OCI-LY1 (cell line): Measurements from ENCODE around the gene DLG5.

Experiments
- H2AFZ ChIP-seq: fragments of 200-600 bp; sonication (generic), shearing (Covaris generic); 2 replicates; pipeline ENCODE4 v1.6.0; 2014; ENCODE audit warnings: antibody characterized with exemption, mild to moderate bottlenecking, low read length
- H3F3A ChIP-seq: fragments of 200-600 bp; sonication (generic), shearing (Covaris generic); 2 replicates; pipeline ENCODE4 v1.6.0; 2014; ENCODE audit warnings: mild to moderate bottlenecking, antibody characterized with exemption, low read length, moderate library complexity; ENCODE audit not compliant: insufficient read depth
- H3K27ac ChIP-seq: fragments of 200-600 bp; sonication (generic); 2 replicates; pipeline ENCODE4 v1.5.1; 2014; ENCODE audit warnings: low read length, mixed run types, mild to moderate bottlenecking, low read depth; ENCODE audit not compliant: poor library complexity, severe bottlenecking
- H3K27me3 ChIP-seq: fragments of 200-600 bp; sonication (generic); 2 replicates; pipeline ENCODE4 v1.6.0; 2014; ENCODE audit warnings: antibody characterized with exemption, mild to moderate bottlenecking, low read length, moderate library complexity; ENCODE audit not compliant: insufficient read depth
- H3K36me3 ChIP-seq: fragments of 200-600 bp; sonication (generic); 2 replicates; pipeline ENCODE4 v1.6.1; 2014; ENCODE audit warnings: mild to moderate bottlenecking, antibody characterized with exemption, low read length, moderate library complexity, mixed read lengths; ENCODE audit not compliant: insufficient read depth
- H3K4me1 ChIP-seq: fragments of 200-600 bp; sonication (generic); 2 replicates; pipeline ENCODE4 v1.5.1; 2014; ENCODE audit warnings: mild to moderate bottlenecking, low read length, moderate library complexity; ENCODE audit not compliant: insufficient read depth, severe bottlenecking
- H3K4me2 ChIP-seq: fragments of 200-600 bp; sonication (generic), shearing (Covaris generic); 2 replicates; pipeline ENCODE4 v1.6.1; 2014; ENCODE audit warnings: low read length
- H3K4me3 ChIP-seq: fragments of 200-600 bp; sonication (generic); 2 replicates; pipeline ENCODE4 v1.5.1; 2014; ENCODE audit warnings: low read length, low read depth, mild to moderate bottlenecking, mixed read lengths; ENCODE audit not compliant: poor library complexity, severe bottlenecking
- H3K79me2 ChIP-seq: fragments of 200-600 bp; shearing (Covaris generic); 2 replicates; pipeline ENCODE4 v1.6.1; 2016; ENCODE audit warnings: mixed run types, low read length, mixed read lengths; ENCODE audit not compliant: insufficient read depth
- H3K9ac ChIP-seq: fragments of 200-600 bp; sonication (generic), shearing (Covaris generic); 2 replicates; pipeline ENCODE4 v1.6.1; 2014; ENCODE audit warnings: mild to moderate bottlenecking, low read length, mixed read lengths
- H3K9me2 ChIP-seq: fragments of 200-600 bp; sonication (generic), shearing (Covaris generic); 2 replicates; pipeline ENCODE4 v1.6.1; 2014; ENCODE audit warnings: low read depth, mild to moderate bottlenecking, low read length, mixed read lengths
- H3K9me3 ChIP-seq: fragments of 200-600 bp; shearing (Covaris generic); 2 replicates; pipeline ENCODE4 v1.6.1; 2014; ENCODE audit warnings: low read length, mixed read lengths
- H4K20me1 ChIP-seq: fragments of 200-600 bp; sonication (generic), shearing (Covaris generic); 2 replicates; pipeline ENCODE4 v1.6.0; 2016; ENCODE audit warnings: mild to moderate bottlenecking, low read length; ENCODE audit not compliant: insufficient read depth
- EZH2 ChIP-seq: fragments of 200-600 bp; sonication (generic), shearing (Covaris generic); IDR thresholded peaks from 2 replicates; pipeline ENCODE4 v1.8.0; 2017; ENCODE audit warnings: borderline replicate concordance, mixed run types, mild to moderate bottlenecking, antibody characterized with exemption, low read length, moderate library complexity, mixed read lengths
- TF ChIP-seq, protein P1 (sequence below): fragments of 200-600 bp; sonication (generic), shearing (Covaris generic); IDR thresholded peaks from 2 replicates; pipeline ENCODE4 v1.5.1; 2017; ENCODE audit warnings: mild to moderate bottlenecking, antibody characterized with exemption, low read length, moderate library complexity, mixed read lengths

Gene DLG5

DNA sequence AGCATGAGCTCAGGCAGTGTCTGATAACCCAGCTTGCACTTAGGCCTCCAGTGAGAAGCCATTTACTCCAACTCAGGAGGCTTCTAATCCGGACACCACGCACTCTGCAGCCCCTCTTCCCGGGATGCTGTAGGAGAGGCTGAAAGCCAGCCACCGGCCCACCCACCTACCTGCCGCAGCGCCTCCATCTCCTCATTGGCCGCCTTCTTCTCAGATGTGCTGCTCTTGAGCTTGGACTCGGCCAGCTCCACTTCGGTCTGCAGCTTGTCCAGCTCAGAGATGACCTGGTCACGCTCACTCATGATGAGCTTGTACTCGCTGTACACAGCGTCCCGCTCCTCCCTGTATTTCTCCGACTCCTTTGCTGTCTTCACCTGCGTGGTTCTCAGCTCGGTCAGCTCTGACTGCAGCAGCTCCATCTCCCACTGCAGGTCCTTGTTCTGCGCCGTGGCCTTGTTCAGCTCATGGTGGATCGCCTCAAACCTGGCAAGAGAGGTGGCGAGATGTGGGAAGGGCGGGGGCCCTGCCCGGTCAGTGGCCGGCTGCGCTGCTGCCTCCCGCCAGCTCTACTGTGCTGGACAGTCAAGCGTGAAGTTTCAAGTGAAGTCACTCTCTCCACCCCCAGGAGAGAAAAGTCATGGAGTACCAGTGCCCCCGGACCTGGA, 84.7 kb downstream of the DLG5 start:
- TF ChIP-seq, protein P1, sequence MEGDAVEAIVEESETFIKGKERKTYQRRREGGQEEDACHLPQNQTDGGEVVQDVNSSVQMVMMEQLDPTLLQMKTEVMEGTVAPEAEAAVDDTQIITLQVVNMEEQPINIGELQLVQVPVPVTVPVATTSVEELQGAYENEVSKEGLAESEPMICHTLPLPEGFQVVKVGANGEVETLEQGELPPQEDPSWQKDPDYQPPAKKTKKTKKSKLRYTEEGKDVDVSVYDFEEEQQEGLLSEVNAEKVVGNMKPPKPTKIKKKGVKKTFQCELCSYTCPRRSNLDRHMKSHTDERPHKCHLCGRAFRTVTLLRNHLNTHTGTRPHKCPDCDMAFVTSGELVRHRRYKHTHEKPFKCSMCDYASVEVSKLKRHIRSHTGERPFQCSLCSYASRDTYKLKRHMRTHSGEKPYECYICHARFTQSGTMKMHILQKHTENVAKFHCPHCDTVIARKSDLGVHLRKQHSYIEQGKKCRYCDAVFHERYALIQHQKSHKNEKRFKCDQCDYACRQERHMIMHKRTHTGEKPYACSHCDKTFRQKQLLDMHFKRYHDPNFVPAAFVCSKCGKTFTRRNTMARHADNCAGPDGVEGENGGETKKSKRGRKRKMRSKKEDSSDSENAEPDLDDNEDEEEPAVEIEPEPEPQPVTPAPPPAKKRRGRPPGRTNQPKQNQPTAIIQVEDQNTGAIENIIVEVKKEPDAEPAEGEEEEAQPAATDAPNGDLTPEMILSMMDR: no peak
- TF ChIP-seq EZH2: no peak
- no peaks in the 10 kb centered on the region for H4K20me1 ChIP-seq
- no peak overlapping the region for H3K4me2 ChIP-seq
- no peaks in the 10 kb centered on the region for H3K4me1 ChIP-seq
- H3K9me3 ChIP-seq: no peaks in the 10 kb centered on the region
- H3K4me3 ChIP-seq: no peak overlapping the region
- no peaks in the 10 kb centered on the region for H3K79me2 ChIP-seq
- no peaks in the 10 kb centered on the region for H3K36me3 ChIP-seq
- no peak overlapping the region for H3K27ac ChIP-seq
- H3F3A ChIP-seq: no peaks in the 10 kb centered on the region
- no peak overlapping the region for H2AFZ ChIP-seq
- H3K27me3 ChIP-seq: no peaks in the 10 kb centered on the region
- H3K9ac ChIP-seq: no peak overlapping the region
- no peaks in the 10 kb centered on the region for H3K9me2 ChIP-seq

DNA sequence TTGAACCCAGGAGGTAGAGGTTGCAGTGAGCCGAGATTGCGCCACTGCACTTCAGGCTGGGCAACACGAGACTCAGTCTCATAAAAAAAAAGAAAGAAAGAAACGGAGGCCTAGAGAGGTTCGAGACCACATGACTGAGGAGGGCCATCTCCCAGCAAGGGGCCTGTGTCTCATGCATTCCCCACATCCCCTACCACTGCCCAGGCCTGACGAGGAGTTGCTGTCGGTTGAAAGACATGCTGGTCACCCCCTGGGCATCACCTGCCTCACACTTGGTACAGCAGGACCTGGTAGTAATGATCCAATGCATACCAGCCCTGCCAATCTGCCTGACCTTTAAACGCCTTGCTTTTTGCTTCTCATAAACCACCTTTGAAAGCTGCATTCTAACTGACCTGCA, 85.9 kb downstream of the DLG5 start:
- TF ChIP-seq, protein P1: no peak
- TF ChIP-seq EZH2: no peak
- no peak overlapping the region for H3K27ac ChIP-seq
- no peaks in the 10 kb centered on the region for H3K9me3 ChIP-seq
- H3K9ac ChIP-seq: no peak overlapping the region
- no peaks in the 10 kb centered on the region for H3K79me2 ChIP-seq
- no peaks in the 10 kb centered on the region for H4K20me1 ChIP-seq
- no peak overlapping the region for H3K4me3 ChIP-seq
- peaks cover 9% of the 10 kb centered on the region for H3K4me1 ChIP-seq
- no peaks in the 10 kb centered on the region for H3F3A ChIP-seq
- H3K36me3 ChIP-seq: no peaks in the 10 kb centered on the region
- no peak overlapping the region for H2AFZ ChIP-seq
- H3K4me2 ChIP-seq: no peak overlapping the region
- H3K9me2 ChIP-seq: no peaks in the 10 kb centered on the region
- H3K27me3 ChIP-seq: no peaks in the 10 kb centered on the region

GRCh38 chr10:77837925-77838595, 88.5 kb downstream of the DLG5 start:
- Histone ChIP-seq H3K4me2 (no peak overlapping the region), H3K27me3 (no peaks in the 10 kb centered on the region), H3K27ac (no peak overlapping the region), H3K9me3 (no peaks in the 10 kb centered on the region), H3F3A (no peaks in the 10 kb centered on the region), H3K4me1 (peaks cover 9% of the 10 kb centered on the region), H3K9me2 (no peaks in the 10 kb centered on the region), H3K4me3 (no peak overlapping the region), H2AFZ (no peak overlapping the region), H3K79me2 (no peaks in the 10 kb centered on the region), H4K20me1 (no peaks in the 10 kb centered on the region), H3K9ac (no peak overlapping the region), H3K36me3 (no peaks in the 10 kb centered on the region)
- TF ChIP-seq EZH2: no peak
- TF ChIP-seq, protein P1: no peak; the same call in 1 of the 2 replicates
